Mesothelial cell of epicardium (in vitro differentiated cells): Measurements from ENCODE around the gene CACNG7. TPM values are rescaled to one million over a fixed set of nuclear protein-coding genes. Genes with fewer than 3 reads are reported as not detected.

Experiments
- DNase-seq, 2 experiments: peaks; one replicate each; pipeline ENCODE4 v3.0.0; 2021; ENCODE audit warnings: low spot score in 2 of 2; ENCODE audit not compliant: unreplicated experiment in 2 of 2
- H3K27ac Mint-ChIP-seq: 2 replicates; pipeline ENCODE4 v1.8.0; 2021; ENCODE audit warnings: mixed read lengths
- H3K27me3 Mint-ChIP-seq: 2 replicates; pipeline ENCODE4 v1.8.0; 2021; ENCODE audit warnings: low read depth, mixed read lengths
- H3K36me3 Mint-ChIP-seq: 2 replicates; pipeline ENCODE4 v1.8.0; 2021; ENCODE audit warnings: mixed read lengths
- H3K4me1 Mint-ChIP-seq: 2 replicates; pipeline ENCODE4 v1.8.0; 2021; ENCODE audit warnings: mixed read lengths
- H3K4me3 Mint-ChIP-seq: 2 replicates; pipeline ENCODE4 v1.8.0; 2021; ENCODE audit warnings: mild to moderate bottlenecking, moderate library complexity, mixed read lengths
- H3K9me3 Mint-ChIP-seq: 2 replicates; pipeline ENCODE4 v1.8.0; 2021; ENCODE audit warnings: mixed read lengths
- total RNA-seq: library from RNA; stranded (reverse); gene quantifications from 3 replicates; pipeline ENCODE4 v1.2.1, GENCODE V29; 2021
- TF ChIP-seq, protein P1 (sequence below): fragments of 200-600 bp; sonication (generic); IDR thresholded peaks from one replicate; pipeline ENCODE4 v1.5.0; 2021; ENCODE audit warnings: antibody characterized with exemption; ENCODE audit not compliant: unreplicated experiment

CACNG7 gene
- total RNA-seq, 1 donor from 2014 or later = 0.76 TPM

DNA sequence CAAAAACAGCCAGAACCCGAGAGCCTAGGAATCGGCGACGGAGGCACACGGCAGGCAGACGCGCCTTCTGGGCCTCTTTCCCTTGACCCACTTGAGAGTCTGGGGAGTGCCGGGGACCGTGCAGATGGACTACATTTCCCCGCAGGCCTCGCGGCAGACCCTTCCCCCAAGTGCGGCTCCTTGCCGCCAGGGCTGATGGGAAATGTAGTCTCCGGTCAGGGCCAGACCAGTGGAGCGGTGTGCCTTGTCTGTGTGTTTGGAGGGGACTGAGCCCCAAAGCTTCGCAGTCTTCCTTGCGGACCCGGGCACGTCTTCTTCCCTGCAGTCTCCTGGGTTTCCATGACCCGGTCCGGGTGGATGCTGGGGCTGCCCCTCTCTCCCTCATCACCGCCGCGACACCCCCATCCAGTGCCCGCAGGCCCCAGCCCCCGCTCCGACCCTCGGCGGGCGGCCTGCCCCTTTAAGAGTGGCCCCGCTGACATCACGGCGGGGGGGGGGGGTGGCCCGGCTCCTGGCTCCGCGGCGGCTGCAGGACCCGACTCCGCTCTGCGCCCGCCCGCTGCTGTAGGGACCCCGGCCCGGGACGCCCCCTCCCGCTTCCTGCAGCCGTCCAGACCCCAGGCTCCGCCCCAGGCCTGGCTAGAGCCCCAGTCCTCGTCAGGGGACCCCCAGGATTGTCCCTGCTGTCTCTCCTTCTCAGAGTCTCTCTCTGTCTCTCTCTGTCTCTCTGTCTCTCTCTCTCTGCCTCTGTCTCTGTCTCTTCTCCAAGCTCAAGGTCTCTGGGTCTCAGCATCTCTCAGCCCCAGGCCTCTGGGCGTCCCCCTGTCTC lies 758 bp upstream of the CACNG7 start:
- peak in 1 of 2 experiments; percentile 51 for DNase-seq
- TF ChIP-seq, protein P1, sequence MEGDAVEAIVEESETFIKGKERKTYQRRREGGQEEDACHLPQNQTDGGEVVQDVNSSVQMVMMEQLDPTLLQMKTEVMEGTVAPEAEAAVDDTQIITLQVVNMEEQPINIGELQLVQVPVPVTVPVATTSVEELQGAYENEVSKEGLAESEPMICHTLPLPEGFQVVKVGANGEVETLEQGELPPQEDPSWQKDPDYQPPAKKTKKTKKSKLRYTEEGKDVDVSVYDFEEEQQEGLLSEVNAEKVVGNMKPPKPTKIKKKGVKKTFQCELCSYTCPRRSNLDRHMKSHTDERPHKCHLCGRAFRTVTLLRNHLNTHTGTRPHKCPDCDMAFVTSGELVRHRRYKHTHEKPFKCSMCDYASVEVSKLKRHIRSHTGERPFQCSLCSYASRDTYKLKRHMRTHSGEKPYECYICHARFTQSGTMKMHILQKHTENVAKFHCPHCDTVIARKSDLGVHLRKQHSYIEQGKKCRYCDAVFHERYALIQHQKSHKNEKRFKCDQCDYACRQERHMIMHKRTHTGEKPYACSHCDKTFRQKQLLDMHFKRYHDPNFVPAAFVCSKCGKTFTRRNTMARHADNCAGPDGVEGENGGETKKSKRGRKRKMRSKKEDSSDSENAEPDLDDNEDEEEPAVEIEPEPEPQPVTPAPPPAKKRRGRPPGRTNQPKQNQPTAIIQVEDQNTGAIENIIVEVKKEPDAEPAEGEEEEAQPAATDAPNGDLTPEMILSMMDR = no peak
- no peak overlapping the region for H3K27ac Mint-ChIP-seq

DNA sequence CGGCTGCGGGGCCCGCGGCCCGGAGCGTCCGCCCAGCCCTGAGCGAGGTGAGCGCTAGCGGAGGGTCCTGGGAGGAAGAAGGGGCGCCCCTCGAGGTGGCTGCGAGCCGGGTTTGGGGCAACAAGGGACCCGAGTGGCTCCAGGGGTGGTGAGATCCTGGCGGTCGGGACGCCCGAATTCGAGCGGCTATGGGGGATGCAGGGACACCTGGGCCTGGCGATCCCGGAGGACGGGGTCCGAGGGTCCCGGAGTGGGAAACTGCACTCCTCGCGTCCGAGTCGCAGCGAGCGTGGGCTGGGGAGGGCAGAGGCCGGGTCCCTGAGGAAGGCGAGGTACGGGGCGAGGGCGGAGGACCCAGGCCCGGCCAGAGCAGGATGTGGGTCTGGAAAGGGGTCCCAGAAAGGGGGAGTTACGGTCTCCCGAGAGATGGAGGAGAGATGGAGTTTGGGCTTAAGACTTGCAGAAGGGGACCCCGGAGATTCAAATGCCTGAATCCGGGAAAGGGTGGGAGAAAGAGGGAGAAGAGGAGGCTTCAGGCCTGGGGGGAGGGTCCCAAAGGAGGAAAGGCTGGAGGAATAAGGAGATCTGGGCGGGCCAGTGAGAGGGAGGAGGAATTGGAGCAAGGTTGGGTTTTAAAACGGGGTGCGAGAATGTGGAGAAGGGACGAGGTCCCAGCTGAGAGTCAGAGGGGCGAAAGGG lies 542 bp downstream of the CACNG7 start:
- Mint-ChIP-seq H3K36me3 (no peaks in the 10 kb centered on the region), H3K27ac (no peak overlapping the region), H3K27me3 (peaks cover 92% of the 10 kb centered on the region), H3K4me1 (peaks cover 16% of the 10 kb centered on the region), H3K4me3 (peak overlapping the region; percentile 18), H3K9me3 (no peaks in the 10 kb centered on the region)
- no peak for DNase-seq
- TF ChIP-seq, protein P1 = no peak

More for the DNA sequence above, 758 bp upstream of the CACNG7 start:
- Mint-ChIP-seq H3K4me3 (peak overlapping the region; percentile 40), H3K27me3 (peaks cover 90% of the 10 kb centered on the region), H3K9me3 (no peaks in the 10 kb centered on the region), H3K4me1 (peaks cover 16% of the 10 kb centered on the region), H3K36me3 (no peaks in the 10 kb centered on the region)

DNA sequence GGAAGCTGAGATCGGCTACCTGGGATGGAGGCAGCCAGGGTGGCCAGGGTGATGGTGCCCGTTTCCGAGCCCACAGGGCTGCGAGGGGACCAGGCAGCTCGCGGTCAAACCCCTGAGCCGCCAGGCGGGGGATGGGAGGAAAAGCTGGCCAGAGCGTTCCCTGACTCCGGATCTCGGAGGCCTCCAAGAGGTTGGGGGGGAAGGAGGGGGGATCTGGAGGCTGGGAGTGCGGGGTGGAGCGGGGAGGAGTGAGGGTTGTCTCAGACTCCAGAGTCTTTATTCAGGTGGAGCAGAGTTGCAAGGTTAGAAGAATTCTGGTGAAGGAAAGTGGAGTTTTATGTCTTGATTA lies 1.1 kb downstream of the CACNG7 start:
- Mint-ChIP-seq H3K27me3 (peaks cover 91% of the 10 kb centered on the region), H3K27ac (no peak overlapping the region), H3K4me3 (peak overlapping the region; percentile 18)

DNA sequence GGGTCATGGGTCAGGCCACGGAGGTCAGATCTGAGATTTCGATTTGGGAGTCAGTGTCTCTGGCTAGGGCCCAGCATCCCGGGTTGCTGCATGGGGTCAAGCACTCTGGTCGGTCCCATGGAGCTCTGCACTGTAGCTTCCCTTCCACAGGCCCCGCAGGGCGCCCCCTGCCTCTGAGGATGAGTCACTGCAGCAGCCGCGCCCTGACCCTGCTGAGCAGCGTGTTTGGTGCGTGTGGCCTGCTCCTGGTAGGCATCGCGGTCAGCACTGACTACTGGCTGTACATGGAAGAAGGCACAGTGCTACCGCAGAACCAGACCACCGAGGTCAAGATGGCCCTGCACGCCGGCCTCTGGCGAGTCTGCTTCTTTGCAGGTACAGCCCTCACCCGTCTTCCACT lies 3.6 kb downstream of the CACNG7 start:
- Mint-ChIP-seq H3K9me3 (no peaks in the 10 kb centered on the region), H3K27ac (no peak overlapping the region), H3K4me1 (peaks cover 14% of the 10 kb centered on the region), H3K27me3 (peaks cover 84% of the 10 kb centered on the region), H3K36me3 (no peaks in the 10 kb centered on the region), H3K4me3 (no peak overlapping the region)
- TF ChIP-seq, protein P1 = peak; percentile 39
- no peak for DNase-seq

More for the DNA sequence above, 1.1 kb downstream of the CACNG7 start:
- no peak for DNase-seq
- Mint-ChIP-seq H3K9me3 (no peaks in the 10 kb centered on the region), H3K4me1 (peaks cover 16% of the 10 kb centered on the region), H3K36me3 (no peaks in the 10 kb centered on the region)
- TF ChIP-seq, protein P1 = no peak

DNA sequence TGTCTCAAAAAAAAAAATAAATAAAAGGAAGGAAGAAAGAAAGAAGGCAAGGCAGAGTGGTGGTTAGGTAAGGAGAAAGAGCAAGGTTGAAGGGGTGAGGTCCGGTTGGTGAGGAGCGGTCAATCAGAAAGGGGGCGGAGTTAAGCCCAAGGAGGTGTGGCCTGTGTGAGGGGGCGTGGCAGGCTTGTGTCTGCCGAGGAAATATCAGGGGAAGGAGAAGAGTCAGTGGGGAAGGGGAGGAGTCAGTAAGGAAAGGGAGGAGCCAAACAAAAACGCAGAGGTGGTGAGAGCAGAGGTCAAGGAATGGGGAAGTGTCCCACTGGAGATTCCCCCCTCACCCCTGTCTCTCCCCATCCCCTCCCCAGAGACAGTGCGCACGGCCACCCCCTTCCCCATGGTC lies 5.9 kb downstream of the CACNG7 start:
- no peak overlapping the region for H3K27ac Mint-ChIP-seq
- H3K4me1 Mint-ChIP-seq = peaks cover under 1% of the 10 kb centered on the region
- no peak for DNase-seq

More for the DNA sequence above, 5.9 kb downstream of the CACNG7 start:
- Mint-ChIP-seq H3K9me3 (no peaks in the 10 kb centered on the region), H3K4me3 (no peak overlapping the region), H3K27me3 (peaks cover 64% of the 10 kb centered on the region), H3K36me3 (no peaks in the 10 kb centered on the region)
- TF ChIP-seq, protein P1 = no peak
